Ramos (cell line): Measurements from ENCODE around the gene CDC37L1.

ENCODE experiments used
- in situ Hi-C: fragments of 300-500 bp; cut with MboI; formaldehyde crosslinking; loops from one replicate; pipeline ENCODE4 v1.14.3; 2022; ENCODE audit warnings: low sequenced_read_pairs; ENCODE audit not compliant: unreplicated experiment

The CDC37L1 gene

DNA sequence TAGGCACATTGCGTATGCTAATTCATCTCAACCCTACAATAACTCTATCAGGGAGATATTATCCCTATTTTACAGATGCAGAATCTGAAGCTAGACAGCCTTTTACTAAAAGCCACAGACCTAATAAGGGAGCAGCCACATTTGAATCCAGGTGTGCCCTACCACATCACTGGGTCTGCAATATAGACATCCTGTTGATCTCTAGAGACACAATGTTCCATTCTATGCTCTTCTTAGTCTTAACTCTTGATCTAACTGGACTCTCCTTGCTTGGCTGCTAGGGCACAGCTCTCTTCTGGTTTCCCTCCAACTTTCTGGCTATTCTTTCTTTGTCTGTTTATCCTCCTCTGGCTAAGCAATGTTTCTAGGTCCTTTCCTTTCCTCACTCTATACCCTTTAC is 11.7 kb upstream of the CDC37L1 start:
- in situ Hi-C loops, result no loop called here

DNA sequence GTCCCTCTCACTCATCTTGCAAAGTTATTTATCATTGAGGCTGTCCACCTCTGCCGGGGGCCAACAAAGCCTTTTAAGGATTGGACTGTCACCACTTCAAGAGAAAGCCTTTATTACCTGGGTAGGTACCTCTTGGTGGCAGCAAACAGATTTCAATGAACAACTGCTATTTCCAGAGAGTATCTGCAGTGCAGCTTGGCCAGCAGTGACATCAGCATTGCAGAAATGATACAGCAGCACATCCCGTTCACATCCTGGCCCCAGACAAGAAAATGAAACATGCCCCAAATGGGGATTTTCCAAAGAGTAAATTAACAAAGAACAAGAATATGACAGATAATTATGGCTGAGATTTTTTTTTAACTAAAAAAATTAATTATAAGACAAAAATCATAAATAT is 10.8 kb upstream of the CDC37L1 start:
- in situ Hi-C loops, result no loop called here

DNA sequence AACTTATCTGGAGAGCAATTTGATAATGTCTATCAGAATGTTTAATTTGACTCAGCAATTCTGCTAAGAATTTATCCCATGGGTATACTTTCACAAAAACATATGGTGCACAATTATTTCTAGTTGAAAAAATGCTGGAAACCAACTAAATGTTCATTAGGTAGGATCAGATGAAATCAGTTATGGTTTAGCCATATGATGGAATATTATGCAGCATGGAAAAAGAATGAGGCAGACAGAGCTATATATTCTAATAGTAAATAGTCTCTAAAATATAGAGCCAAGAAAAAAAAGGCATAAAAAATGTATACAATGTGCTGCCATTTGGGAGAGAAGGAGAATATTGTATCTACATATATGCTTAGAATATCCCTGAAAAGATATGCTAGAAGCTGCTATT is 9.5 kb upstream of the CDC37L1 start:
- in situ Hi-C loops, result no loop called here

DNA sequence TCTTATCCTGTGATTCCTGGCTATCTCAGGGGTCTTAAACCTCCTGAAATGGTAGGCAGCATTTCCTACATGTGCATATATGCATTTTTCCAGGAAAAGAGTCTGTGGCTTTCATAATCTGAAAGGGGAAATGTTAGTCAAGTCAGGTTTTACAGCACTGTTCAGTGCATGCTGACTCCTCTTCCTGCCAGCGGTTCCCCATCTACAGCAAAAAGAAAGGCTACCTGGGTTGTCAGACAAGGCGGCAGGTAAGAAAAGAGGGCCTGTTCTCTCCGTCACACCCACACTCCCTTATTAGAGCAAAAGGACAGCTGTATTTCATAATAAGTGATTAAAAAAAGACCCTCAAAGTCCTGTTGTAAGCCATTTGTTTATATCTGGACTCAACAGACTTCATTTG is 8.8 kb upstream of the CDC37L1 start:
- in situ Hi-C loops, result no loop called here

DNA sequence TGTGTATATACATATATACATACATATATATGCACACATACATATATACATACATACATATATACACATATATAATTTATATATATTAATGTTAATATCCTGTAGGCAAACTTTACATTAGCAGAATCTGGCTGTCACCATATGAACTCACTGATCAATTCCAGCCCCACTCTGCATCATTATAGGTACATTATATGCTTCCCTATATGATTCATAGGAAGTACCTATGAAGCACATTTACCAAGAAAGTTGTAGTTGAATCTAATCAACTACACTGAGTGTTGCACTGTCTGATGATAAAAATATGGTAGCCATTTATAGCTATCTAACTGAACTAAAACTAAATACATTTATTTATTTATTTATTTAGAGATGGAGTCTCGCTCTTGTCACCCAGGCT is 7.6 kb upstream of the CDC37L1 start:
- in situ Hi-C loops, result no loop called here

DNA sequence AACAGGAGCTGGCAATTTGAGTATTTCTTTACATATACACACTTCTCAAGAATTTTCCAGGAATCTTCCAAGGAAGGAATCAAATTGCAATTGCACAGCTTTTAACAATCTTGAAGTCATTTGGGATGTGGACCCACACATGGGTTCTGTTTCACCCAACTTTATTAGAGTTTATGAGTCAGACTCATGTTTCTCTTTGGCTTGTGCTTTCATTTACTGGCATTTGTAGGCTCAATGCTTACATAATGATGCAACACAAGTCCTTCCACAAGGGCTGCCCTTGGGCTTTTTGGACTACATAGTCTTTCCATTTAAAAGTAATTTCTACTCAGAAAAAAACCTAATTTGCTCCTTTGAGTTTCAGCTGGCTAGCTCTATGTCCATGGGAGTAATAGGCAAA is 4.6 kb upstream of the CDC37L1 start:
- in situ Hi-C loops, result no loop called here

DNA sequence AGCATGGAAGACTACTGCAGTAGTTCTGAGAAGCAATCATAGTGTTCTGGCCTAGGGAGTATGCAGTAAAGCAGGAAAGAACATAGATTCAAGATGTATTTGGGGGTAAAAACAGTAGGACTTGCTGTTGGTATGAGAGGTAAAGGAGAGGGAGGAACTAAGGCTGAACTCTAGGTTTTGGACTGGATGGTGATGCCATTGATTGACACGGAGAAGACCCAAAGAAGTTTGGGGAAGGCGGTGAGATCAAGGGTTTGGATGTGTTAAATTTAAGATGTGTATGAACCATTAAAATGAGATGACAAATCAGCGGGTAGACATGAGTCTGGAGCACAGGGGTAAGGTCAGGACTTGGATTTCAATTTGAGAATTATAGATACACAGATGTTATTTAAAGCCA is 2.0 kb upstream of the CDC37L1 start:
- in situ Hi-C loops, result no loop called here

DNA sequence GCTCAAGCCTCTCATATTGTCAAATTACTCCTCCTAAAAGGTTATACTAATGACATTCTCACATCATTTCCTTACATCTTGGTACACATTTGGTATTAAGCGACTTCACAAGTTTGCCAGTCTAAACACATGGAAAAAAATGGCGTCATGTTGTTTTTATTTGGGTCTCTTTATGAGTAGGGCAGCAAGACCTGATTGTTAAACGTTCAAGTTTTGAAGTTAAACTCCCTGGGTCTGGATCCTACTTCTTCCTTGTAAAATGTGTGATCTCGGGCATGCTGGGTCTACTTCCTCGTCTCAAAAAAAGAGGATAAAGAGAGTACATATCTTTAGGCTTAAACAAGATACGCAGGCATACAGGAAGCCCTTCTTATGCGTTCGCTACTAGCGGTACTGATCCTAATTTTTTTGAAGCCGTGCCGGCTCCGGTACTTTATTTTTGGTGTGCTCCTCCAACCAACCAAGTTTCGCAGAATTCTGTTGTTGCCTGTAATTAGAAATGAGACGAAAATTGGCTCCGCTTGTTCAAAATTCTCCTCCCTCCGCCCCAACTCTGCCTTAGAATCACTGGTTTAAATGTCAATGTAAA is 596 bp upstream of the CDC37L1 start:
- in situ Hi-C loops, result no loop called here

DNA sequence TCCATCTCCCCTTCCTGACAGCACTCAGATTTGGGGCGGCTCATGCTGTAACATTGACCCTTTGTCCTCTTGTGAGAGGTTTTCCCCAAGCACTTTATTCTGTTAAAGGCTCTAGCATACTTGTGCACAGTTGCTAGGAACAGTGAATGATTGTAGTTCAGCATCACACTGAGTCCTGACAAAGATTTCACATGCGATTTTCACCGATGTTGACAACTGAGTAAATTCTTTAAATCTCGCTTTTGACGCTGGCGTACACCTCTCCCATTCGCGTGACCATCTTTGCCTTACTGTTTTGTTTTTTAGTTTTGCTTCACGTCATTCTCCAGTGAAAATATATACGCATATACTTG is 780 bp downstream of the CDC37L1 start:
- in situ Hi-C loops, result no loop called here

DNA sequence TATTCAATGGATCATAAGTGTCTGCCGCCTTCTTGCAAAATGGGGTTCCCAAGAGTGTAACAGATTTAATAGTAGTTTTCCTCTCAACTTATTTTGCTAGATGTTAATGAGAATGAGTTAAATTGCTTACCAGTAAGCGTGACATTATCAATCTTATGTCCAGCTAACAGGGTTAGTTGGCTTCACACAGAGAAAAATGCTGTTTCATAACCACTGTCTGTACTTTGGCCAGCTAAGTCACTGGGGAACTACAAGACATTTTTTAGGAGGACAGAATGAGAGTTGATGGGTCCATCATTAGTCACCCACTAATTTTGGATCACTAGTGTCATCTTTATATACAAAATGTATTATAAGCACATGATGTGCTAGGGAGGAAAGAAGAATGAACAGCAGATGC is 1.4 kb downstream of the CDC37L1 start:
- in situ Hi-C loops, result no loop called here

DNA sequence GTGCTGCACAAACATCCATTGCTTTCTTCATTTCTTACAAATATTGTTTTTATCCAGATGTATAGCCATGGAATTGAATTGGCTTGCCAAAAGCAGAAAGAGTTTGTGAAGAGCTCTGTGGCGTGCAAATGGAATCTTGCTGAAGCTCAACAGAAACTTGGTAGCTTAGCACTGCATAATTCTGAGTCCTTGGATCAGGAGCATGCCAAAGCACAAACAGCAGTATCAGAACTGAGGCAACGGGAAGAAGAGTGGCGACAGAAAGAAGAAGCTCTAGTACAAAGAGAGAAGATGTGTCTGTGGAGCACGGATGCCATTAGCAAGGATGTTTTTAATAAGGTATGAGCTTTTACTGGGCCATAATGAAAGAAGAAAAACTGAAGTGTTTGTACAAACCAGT is 5.5 kb downstream of the CDC37L1 start:
- in situ Hi-C loops, result no loop called here

DNA sequence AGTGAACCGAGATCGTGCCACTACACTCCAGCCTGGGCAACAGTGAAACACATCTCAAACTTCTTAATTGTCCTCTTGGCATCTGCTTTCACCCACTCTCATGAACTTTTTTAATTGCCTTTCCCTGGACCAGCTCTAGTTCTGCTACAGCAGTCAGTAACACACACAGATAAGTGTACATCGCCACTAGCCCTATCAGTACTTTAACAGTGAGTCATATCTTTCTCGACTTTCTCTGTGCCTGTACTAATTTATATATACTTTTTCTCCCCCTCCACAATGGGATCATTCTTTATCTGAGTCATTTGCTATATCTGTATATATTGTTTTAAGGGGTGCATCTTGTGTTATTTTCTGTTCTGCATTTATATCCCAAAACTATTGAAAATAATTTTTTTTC is 6.7 kb downstream of the CDC37L1 start:
- in situ Hi-C loops, result no loop called here

DNA sequence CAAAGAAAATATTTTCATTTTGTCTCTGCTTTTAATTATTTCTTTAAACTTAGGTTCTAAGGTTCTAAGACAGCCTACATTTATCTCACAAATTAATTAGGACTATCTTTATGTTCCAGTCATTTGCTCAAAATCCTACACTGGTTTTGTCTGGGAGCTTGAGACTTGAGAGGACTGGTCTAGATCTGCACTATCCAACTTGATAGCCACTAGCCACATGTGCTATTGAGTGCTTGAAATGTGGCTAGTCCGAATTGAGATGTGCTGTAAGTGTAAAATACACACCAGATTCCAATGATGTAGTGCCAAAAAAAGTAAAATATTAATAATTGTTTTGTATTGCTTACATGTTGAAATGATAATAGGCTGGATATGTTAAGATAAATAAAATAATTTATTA is 7.2 kb downstream of the CDC37L1 start:
- in situ Hi-C loops, result no loop called here

DNA sequence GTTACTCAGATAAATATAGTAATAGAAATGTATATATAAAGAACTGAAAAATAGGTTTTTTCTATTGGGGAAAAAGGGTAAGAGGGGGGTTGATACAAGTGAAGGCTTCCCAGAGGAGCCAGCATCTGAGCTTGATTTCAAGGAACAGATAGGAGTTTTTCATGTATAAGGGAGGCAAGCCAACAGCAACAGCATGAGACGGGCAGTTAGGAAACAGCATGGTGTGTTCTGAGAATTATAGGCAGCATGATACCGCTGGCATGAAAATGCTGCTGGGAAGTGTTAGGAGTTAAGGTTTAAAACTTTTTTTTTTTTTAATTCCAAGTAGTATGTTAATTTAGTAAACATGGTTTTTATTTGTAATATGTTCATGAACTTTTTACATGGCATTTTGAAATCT is 9.7 kb downstream of the CDC37L1 start:
- in situ Hi-C loops, result no loop called here

DNA sequence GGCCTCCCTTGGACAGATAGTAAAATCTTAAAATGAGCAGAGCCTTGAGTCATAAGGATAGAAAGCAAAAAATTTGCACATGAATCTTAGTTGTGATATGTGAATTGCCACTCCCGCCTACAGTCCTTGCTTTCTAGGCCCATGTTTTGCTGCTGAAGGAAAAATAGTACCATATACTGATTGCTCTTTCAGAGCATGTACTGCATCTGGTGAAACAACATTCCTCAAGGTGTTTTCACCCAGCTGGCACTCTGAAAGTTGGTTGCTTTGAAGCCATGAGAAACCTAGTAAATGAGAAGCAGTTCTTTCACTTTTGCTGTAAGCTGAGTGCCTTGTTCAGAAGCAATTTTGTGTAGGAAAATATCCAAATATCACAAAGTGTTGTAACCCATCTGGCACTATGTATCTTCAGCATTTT is 10.3 kb downstream of the CDC37L1 start:
- in situ Hi-C loops, result no loop called here

DNA sequence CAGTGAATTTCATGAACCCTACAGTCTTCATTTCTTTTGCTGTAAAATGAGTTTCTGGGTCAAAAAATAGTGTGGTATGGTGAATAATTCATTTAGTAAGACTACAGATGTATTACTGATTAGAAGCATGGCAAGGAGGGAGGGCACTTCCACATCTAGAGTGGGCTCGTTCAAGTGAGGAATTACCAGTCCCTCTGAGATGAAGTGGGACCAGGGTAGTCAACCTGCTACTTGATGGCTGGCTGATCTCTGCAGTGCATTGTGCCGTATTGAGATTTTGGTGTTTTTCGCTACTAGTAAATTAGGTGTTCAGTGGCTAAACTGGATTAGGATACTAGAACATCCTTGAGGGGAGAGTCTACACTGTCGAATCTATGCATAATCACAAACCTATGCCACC is 10.8 kb downstream of the CDC37L1 start:
- in situ Hi-C loops, result no loop called here

DNA sequence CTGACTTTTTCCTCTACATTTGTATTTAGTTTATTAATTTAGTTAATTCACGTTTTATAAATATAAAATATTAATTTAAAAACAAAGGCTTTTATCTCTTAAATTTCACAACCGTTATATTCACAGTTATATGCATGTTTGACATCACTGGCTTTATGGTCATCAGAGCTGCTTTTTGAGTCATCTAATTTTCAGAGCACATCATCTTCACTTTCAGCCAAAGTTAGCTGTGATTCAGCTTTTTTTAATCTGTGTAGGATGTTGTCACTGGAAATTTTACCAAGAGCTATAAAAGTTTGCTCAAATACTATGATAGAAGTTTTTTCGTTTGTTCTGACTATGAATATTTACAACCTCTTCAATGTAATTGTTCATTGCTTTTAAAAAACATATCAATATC is 12.4 kb downstream of the CDC37L1 start:
- in situ Hi-C loops, result no loop called here

DNA sequence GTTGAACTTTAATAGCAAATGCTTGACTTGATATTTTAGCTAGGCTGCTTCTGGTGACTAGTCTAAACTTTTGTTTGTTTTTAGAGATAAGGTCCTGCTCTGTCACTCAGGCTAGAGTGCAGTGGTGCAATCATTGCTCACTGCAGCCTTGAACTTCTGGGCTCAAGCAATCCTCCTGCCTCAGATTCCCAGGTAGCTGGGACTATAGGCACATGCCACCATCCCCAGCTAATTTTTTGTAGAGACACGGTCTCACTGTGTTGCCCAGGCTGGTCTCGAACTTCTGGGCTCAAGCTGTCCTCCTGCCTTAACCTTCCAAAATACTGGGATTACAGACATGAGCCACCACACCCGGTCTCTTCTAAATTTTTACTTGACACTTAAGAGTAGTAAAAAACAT is 20.7 kb downstream of the CDC37L1 start:
- in situ Hi-C loops, result no loop called here

DNA sequence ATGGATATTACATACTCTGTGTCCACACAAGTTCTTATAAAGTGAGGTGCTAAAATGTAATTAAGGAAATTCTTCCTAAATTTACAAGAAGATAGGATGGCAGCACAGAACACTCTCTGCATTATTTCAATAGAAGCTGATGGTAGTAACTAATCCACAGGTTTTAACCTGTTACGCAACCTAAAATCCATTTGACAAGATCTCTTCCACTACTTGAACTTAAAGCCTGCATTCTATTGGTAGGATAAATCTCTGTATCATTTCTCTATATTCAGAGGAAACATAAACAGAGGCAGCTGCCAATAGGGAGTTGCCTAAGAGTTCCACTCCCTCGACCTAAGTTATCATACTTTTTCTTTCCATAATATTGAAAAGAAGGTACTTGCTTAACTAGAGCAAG is 21.6 kb downstream of the CDC37L1 start:
- in situ Hi-C loops, result no loop called here

DNA sequence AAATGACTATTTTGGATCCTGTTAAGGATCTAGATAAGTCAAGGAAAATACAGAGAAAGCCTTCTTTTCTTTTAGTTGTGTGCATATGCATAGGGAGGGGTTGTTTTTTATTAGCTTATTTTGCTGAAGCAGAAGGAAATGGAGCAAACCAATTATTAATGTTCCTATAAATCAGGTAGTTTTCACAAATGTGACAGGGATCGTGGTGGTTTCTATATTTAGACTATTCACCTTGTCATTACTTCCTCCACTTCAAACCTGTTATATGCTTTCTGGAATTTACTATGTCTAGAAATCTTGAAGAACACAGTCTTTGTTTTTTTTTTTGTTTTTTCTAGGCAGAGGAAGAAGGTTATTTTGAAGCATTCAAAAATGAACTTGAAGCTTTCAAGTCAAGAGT is 22.2 kb downstream of the CDC37L1 start:
- in situ Hi-C loops, result no loop called here

DNA sequence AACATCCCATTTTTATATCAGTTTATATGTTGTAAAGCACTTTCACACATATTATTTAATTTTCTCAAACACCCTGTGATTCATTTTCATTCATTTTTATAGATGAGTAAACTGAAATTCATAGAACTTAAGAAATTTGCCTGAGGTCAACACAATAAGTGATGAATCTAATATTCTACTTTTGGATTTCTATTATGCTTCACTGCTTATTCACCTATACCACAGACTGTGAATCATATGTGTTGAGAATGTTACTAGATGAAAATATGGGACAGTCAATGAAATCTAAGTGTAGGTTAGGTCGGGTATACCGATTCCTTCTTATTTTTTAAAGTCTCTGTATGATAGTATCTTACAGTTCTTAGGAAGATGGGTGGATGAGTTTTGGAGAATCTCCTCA is 24.8 kb downstream of the CDC37L1 start:
- in situ Hi-C loops, result no loop called here

DNA sequence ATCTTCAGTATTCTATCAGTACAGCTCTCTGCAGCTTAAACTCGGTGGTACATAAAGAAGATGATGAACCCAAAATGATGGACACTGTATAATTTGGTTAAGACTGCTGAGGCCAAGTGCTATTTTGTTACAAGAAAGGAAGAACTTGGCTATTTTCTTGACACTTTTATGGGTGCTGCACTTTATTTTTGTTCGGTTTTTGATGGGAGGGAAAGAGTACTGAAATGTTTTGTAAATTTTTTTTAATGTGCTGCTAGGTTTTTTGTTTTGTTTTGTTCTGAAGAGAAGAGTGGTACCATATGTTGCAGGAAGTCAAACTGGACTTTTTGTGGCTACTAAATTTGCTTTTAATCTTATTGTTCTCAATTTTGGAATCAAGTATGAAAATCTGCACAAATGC is 26.7 kb downstream of the CDC37L1 start:
- in situ Hi-C loops, result no loop called here

DNA sequence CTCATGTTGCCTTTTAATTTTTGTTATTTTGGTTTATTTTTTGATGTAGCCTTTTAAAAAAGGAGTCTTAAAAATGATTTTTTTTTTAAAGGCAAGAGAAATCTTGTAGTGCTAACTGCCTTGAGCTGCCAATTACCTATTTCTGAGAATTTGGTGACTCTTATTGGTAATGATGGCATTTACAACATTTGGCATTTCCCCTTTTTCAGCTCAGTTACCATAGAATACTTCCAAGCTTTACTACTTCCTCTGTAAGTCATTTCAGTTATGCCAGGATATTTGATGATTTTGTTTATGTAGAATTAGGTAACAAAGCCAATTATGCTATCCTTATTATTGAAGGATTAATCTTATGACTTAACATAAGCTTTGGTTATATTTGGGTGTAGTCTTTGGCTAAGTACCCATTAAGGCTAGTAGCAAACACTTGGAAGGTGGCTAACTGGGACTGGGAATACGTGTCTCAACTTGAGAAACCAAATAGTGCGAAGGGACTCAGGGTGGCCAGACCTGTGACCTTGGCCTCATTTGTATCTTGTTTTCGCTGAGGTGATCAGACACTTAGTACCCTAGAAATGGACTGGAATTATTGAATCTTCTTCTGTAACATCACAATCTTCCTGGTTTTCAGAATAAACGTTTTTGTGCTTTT is 27.7 kb downstream of the CDC37L1 start:
- in situ Hi-C loops, result no loop called here
